Measurements from ENCODE around the gene FOXN3. TPM values are rescaled to one million over a fixed set of nuclear protein-coding genes. Genes with fewer than 3 reads are reported as not detected.

Gene FOXN3
- total RNA-seq, 1 donor from 2014 or later: 108 TPM

GRCh38 chr14:89457007-89457406 lies 40.0 kb upstream of the FOXN3 start:
- Mint-ChIP-seq H3K4me1 (ENCODE audit: unreplicated experiment) (peaks cover 17% of the 10 kb centered on the region), H3K9me3 (ENCODE audit: unreplicated experiment) (no peaks in the 10 kb centered on the region), H3K27me3 (ENCODE audit: unreplicated experiment) (no peaks in the 10 kb centered on the region), H3K27ac (ENCODE audit: unreplicated experiment) (no peak overlapping the region), H3K4me3 (ENCODE audit: unreplicated experiment) (no peak overlapping the region), H3K36me3 (ENCODE audit: low read depth, unreplicated experiment) (no peaks in the 10 kb centered on the region)
- no peak for DNase-seq (ENCODE audit: low spot score)
- TF ChIP-seq, protein P1, sequence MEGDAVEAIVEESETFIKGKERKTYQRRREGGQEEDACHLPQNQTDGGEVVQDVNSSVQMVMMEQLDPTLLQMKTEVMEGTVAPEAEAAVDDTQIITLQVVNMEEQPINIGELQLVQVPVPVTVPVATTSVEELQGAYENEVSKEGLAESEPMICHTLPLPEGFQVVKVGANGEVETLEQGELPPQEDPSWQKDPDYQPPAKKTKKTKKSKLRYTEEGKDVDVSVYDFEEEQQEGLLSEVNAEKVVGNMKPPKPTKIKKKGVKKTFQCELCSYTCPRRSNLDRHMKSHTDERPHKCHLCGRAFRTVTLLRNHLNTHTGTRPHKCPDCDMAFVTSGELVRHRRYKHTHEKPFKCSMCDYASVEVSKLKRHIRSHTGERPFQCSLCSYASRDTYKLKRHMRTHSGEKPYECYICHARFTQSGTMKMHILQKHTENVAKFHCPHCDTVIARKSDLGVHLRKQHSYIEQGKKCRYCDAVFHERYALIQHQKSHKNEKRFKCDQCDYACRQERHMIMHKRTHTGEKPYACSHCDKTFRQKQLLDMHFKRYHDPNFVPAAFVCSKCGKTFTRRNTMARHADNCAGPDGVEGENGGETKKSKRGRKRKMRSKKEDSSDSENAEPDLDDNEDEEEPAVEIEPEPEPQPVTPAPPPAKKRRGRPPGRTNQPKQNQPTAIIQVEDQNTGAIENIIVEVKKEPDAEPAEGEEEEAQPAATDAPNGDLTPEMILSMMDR (IDR thresholded peaks at IDR 0.05; ENCODE audit: unreplicated experiment): no peak

- DNase-seq (ENCODE audit: low spot score): no peak
- H3K36me3 Mint-ChIP-seq (ENCODE audit: low read depth, unreplicated experiment): no peaks in the 10 kb centered on the region
- H3K4me3 Mint-ChIP-seq (ENCODE audit: unreplicated experiment): no peak overlapping the region
- H3K27ac Mint-ChIP-seq (ENCODE audit: unreplicated experiment): no peak overlapping the region
- H3K4me1 Mint-ChIP-seq (ENCODE audit: unreplicated experiment): peaks cover 17% of the 10 kb centered on the region
- TF ChIP-seq, protein P1 (IDR thresholded peaks at IDR 0.05; ENCODE audit: unreplicated experiment): no peak
- H3K9me3 Mint-ChIP-seq (ENCODE audit: unreplicated experiment): no peaks in the 10 kb centered on the region
- H3K27me3 Mint-ChIP-seq (ENCODE audit: unreplicated experiment): no peaks in the 10 kb centered on the region
Observed at GRCh38 chr14:89455412-89455811, 38.4 kb upstream of the FOXN3 start.

DNA sequence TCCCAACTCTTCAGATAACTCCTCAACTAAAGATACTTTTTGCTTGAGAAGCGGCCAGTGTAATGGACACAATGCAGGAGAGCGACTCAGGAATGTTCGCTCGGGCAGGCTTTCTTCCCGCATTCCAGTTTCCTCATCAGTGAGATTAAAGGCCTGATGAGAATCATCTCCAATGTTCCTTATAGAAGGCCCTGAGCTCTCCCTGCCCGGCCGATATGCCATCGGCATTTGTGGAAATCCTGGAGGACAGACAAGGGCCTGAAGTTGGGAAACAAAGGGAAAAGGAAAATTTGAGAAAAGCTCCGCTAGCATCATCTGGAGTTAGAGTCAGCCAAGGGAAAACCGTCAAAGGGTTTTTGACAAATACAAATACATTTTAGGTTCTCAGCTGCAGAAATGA lies 38.0 kb upstream of the FOXN3 start:
- Mint-ChIP-seq H3K27me3 (ENCODE audit: unreplicated experiment) (no peaks in the 10 kb centered on the region), H3K4me1 (ENCODE audit: unreplicated experiment) (peaks cover 17% of the 10 kb centered on the region), H3K4me3 (ENCODE audit: unreplicated experiment) (no peak overlapping the region), H3K36me3 (ENCODE audit: low read depth, unreplicated experiment) (no peaks in the 10 kb centered on the region), H3K27ac (ENCODE audit: unreplicated experiment) (no peak overlapping the region), H3K9me3 (ENCODE audit: unreplicated experiment) (no peaks in the 10 kb centered on the region)
- TF ChIP-seq, protein P1 (IDR thresholded peaks at IDR 0.05; ENCODE audit: unreplicated experiment): no peak
- DNase-seq (ENCODE audit: low spot score): no peak

DNA sequence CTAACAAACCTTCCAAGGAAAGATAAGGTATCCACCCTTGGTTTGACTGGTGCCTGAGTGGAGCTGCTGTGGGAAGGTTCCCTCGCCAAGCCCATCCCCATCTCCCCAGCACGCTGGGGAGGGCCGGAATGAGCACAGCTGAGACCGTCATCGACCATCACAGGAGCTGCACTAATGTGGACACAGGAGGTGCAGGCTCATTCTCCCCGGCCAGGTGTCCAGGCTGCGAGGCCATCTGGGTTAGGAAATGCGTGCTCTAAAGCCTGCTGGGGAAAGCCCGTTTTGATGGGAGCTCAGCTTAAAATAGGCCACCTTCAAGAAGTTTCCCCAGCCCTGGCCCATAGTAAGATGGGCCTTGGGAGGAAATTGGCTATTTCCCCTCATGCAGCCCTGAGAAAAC lies 35.2 kb upstream of the FOXN3 start:
- Mint-ChIP-seq H3K36me3 (ENCODE audit: low read depth, unreplicated experiment) (no peaks in the 10 kb centered on the region), H3K4me1 (ENCODE audit: unreplicated experiment) (peaks cover 17% of the 10 kb centered on the region), H3K4me3 (ENCODE audit: unreplicated experiment) (no peak overlapping the region), H3K27me3 (ENCODE audit: unreplicated experiment) (peaks cover 2% of the 10 kb centered on the region), H3K27ac (ENCODE audit: unreplicated experiment) (no peak overlapping the region), H3K9me3 (ENCODE audit: unreplicated experiment) (no peaks in the 10 kb centered on the region)
- TF ChIP-seq, protein P1 (IDR thresholded peaks at IDR 0.05; ENCODE audit: unreplicated experiment): no peak
- DNase-seq (ENCODE audit: low spot score): no peak

DNA sequence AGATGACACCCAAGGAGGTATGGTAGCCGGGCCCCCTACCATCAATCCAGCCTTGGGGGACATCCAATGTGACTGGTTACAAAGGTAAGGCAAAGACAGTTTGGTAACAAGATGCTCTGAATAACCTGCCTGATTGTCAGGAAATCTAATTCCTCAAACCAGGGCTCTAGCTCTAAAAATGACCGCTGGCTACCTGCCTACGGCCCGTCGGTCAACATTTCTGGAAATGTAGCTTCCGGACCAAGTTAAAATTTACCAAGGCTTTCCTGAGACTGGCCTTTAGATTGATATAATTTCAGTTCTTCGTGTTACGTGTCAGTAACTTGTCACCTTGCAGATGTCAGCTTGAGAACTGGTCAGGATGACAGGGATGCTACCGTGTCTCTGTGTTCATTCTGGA lies 34.2 kb upstream of the FOXN3 start:
- Mint-ChIP-seq H3K27ac (ENCODE audit: unreplicated experiment) (no peak overlapping the region), H3K4me3 (ENCODE audit: unreplicated experiment) (no peak overlapping the region), H3K27me3 (ENCODE audit: unreplicated experiment) (peaks cover 2% of the 10 kb centered on the region), H3K36me3 (ENCODE audit: low read depth, unreplicated experiment) (no peaks in the 10 kb centered on the region), H3K4me1 (ENCODE audit: unreplicated experiment) (peaks cover 17% of the 10 kb centered on the region), H3K9me3 (ENCODE audit: unreplicated experiment) (no peaks in the 10 kb centered on the region)
- TF ChIP-seq, protein P1 (IDR thresholded peaks at IDR 0.05; ENCODE audit: unreplicated experiment): no peak
- no peak for DNase-seq (ENCODE audit: low spot score)

Data from endothelial cell (in vitro differentiated cells).